Adrenal gland (tissue), 5 donors: ENCODE data around the gene CREB5.

Experiments
- POLR2A ChIP-seq, 2 donors: fragments of 450-650 bp; IDR thresholded peaks; one replicate each; pipeline ENCODE4 v1.6.1; 2017; ENCODE audit warnings: antibody characterized with exemption in 2 of 2, mild to moderate bottlenecking in 2 of 2, moderate library complexity in 1 of 2
- TF ChIP-seq, protein P1 (sequence below), 6 experiments: fragments of 450-650 bp in 4 of 6; fragments of 200-600 bp in 2 of 6; sonication (generic) in 1 of 6; IDR thresholded peaks; 1 replicate in 5 of 6; 2 replicates in 1 of 6; pipeline versions ENCODE4 v1.5.1 to v1.8.0; 2016 to 2021; ENCODE audit warnings: antibody characterized with exemption in 6 of 6, mild to moderate bottlenecking in 2 of 6, moderate library complexity in 1 of 6
- donor health status: DM: no; HTN: no; CAD: no.

DNA sequence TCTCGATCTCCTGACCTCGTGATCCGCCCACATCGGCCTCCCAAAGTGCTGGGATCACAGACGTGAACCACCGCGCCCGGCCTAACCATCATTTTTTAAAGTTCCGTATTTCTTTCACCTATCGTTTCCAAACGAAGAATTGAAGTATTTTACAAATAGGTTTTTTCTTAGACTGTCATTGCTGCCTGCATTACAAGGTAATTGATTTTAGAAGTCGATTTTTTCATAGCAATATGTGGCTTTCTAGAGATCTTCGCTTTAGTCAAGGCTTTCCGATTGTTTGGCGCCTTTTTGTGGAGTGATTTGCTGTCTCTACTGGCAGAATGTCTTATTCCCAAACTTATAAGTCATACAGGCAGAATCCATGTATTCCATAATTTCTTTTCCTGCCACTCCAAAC, 436.6 kb downstream of the CREB5 start:
- TF ChIP-seq, protein P1, sequence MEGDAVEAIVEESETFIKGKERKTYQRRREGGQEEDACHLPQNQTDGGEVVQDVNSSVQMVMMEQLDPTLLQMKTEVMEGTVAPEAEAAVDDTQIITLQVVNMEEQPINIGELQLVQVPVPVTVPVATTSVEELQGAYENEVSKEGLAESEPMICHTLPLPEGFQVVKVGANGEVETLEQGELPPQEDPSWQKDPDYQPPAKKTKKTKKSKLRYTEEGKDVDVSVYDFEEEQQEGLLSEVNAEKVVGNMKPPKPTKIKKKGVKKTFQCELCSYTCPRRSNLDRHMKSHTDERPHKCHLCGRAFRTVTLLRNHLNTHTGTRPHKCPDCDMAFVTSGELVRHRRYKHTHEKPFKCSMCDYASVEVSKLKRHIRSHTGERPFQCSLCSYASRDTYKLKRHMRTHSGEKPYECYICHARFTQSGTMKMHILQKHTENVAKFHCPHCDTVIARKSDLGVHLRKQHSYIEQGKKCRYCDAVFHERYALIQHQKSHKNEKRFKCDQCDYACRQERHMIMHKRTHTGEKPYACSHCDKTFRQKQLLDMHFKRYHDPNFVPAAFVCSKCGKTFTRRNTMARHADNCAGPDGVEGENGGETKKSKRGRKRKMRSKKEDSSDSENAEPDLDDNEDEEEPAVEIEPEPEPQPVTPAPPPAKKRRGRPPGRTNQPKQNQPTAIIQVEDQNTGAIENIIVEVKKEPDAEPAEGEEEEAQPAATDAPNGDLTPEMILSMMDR (IDR thresholded peaks at IDR 0.05) = no peak
- no peak for TF ChIP-seq POLR2A (IDR thresholded peaks at IDR 0.05)
